ENCODE data around the gene CDC20B. TPM values are rescaled to one million over a fixed set of nuclear protein-coding genes. Genes with fewer than 3 reads are reported as not detected.

CDC20B gene
- total RNA-seq, 1 donor = not detected

DNA sequence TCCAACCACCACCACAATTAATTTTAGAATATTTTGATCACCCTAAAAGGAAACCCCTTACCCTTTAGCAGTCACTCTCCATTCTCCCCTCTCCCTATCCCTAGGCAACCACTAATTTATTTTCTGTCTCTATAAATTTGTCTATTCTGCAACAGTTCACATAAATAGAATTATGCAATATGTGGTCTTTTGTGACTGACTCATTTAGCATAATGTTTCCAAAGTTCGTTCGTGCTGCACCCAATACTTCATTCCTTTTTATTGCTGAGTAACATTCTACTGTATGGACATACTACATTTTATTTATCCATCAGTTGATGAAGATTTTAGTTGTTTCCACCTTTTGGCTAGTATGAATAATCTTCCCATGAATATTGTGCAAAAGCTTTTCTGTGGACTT lies 18.2 kb upstream of the CDC20B start:
- no peak overlapping the region for H3K27ac ChIP-seq (ENCODE audit: low read depth, low read length)
- TF ChIP-seq, protein P1, sequence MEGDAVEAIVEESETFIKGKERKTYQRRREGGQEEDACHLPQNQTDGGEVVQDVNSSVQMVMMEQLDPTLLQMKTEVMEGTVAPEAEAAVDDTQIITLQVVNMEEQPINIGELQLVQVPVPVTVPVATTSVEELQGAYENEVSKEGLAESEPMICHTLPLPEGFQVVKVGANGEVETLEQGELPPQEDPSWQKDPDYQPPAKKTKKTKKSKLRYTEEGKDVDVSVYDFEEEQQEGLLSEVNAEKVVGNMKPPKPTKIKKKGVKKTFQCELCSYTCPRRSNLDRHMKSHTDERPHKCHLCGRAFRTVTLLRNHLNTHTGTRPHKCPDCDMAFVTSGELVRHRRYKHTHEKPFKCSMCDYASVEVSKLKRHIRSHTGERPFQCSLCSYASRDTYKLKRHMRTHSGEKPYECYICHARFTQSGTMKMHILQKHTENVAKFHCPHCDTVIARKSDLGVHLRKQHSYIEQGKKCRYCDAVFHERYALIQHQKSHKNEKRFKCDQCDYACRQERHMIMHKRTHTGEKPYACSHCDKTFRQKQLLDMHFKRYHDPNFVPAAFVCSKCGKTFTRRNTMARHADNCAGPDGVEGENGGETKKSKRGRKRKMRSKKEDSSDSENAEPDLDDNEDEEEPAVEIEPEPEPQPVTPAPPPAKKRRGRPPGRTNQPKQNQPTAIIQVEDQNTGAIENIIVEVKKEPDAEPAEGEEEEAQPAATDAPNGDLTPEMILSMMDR (IDR thresholded peaks at IDR 0.05; ENCODE audit: extremely low read depth, low read depth, low read length) = no peak
- H3K4me2 ChIP-seq (ENCODE audit: insufficient read depth, low read length) = no peak overlapping the region
- no peak overlapping the region for H2AFZ ChIP-seq (ENCODE audit: low read length)
- no peak for DNase-seq (ENCODE audit: insufficient read length, low spot score, missing footprints)
- H3K4me3 ChIP-seq (ENCODE audit: insufficient read depth, low read length) = no peak overlapping the region
- no peaks in the 10 kb centered on the region for H3K9me3 ChIP-seq (ENCODE audit: low read depth, low read length)
- no peaks in the 10 kb centered on the region for H4K20me1 ChIP-seq (ENCODE audit: insufficient read depth, low read length)
- H3K36me3 ChIP-seq (ENCODE audit: insufficient read depth, low read length) = no peaks in the 10 kb centered on the region
- H3K79me2 ChIP-seq (ENCODE audit: insufficient read depth, low read length) = no peaks in the 10 kb centered on the region
- peaks cover 61% of the 10 kb centered on the region for H3K27me3 ChIP-seq (ENCODE audit: insufficient read depth, low read length)
- no peaks in the 10 kb centered on the region for H3K4me1 ChIP-seq (ENCODE audit: insufficient read depth, low read length)

DNA sequence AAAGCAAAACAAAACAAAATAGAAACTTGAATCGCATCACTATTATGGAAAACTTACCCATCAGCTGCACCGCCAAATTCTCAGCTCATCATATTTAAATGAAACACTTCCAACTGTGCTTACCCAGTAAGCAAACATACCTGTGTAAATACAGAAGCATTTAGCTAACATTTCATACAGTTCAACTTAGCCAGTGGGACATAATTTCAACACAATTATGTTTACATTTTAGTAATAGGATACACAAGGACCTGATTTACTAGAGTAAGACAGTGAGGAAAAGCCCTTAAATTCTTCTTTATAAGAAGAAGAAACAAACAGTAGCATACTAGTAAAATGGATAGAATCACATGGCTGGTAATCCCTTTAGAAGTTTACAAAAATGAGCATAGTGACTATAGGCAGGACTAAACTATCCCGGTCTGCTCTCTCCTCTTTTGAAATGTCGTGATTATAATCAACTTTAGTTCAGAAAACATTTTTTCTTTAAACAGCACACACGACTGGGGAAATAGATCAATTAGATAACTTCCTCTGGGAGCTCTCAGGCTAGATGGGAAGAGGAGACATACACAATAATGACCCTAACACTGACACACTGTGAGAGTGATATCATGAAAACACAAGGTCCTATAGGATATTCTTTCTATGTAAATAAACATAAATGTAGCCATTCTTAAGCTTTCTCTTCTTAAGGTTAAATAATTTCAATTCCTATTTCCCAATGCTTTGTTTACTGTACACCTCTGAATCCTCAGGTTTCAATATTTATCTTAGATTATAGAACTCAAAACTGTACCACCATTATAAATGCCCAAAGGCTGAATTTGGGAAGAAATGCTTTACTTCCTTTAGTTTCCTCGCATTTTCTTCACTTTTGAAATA lies 15.9 kb upstream of the CDC20B start:
- Histone ChIP-seq H3K4me1 (ENCODE audit: insufficient read depth, low read length) (no peaks in the 10 kb centered on the region), H3K36me3 (ENCODE audit: insufficient read depth, low read length) (no peaks in the 10 kb centered on the region), H3K9me3 (ENCODE audit: low read depth, low read length) (no peaks in the 10 kb centered on the region), H3K27me3 (ENCODE audit: insufficient read depth, low read length) (peaks cover 63% of the 10 kb centered on the region), H4K20me1 (ENCODE audit: insufficient read depth, low read length) (no peaks in the 10 kb centered on the region), H3K79me2 (ENCODE audit: insufficient read depth, low read length) (no peaks in the 10 kb centered on the region), H3K4me2 (ENCODE audit: insufficient read depth, low read length) (no peak overlapping the region), H3K4me3 (ENCODE audit: insufficient read depth, low read length) (no peak overlapping the region), H3K27ac (ENCODE audit: low read depth, low read length) (no peak overlapping the region), H2AFZ (ENCODE audit: low read length) (no peak overlapping the region)
- DNase-seq (ENCODE audit: insufficient read length, low spot score, missing footprints) = peak; percentile 17
- TF ChIP-seq, protein P1 (IDR thresholded peaks at IDR 0.05; ENCODE audit: extremely low read depth, low read depth, low read length) = no peak

DNA sequence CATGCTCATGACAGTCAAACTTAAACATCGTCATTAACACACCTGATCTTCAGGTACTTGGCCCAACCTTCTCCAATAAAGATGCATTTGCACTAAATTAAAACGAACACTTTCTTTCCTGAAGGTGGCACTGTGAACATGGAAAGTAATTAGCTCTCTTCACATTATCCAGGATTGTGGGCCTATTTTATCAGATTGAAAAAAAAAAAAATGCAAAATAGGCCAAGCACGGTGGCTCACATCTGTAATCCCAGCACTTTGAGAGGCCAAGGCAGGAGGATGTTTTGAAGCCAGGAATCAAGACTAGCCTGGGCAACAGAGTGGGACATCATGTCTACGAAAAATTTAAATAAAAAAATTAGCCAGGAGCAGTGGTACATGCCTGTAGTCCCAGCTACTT lies 14.4 kb upstream of the CDC20B start:
- no peak overlapping the region for H2AFZ ChIP-seq (ENCODE audit: low read length)
- TF ChIP-seq, protein P1 (IDR thresholded peaks at IDR 0.05; ENCODE audit: extremely low read depth, low read depth, low read length) = peak; percentile 18
- peaks cover 58% of the 10 kb centered on the region for H3K27me3 ChIP-seq (ENCODE audit: insufficient read depth, low read length)
- DNase-seq (ENCODE audit: insufficient read length, low spot score, missing footprints) = no peak
- no peaks in the 10 kb centered on the region for H3K36me3 ChIP-seq (ENCODE audit: insufficient read depth, low read length)
- no peak overlapping the region for H3K27ac ChIP-seq (ENCODE audit: low read depth, low read length)
- no peaks in the 10 kb centered on the region for H4K20me1 ChIP-seq (ENCODE audit: insufficient read depth, low read length)
- no peak overlapping the region for H3K4me2 ChIP-seq (ENCODE audit: insufficient read depth, low read length)
- H3K79me2 ChIP-seq (ENCODE audit: insufficient read depth, low read length) = no peaks in the 10 kb centered on the region
- H3K4me1 ChIP-seq (ENCODE audit: insufficient read depth, low read length) = no peaks in the 10 kb centered on the region
- no peak overlapping the region for H3K4me3 ChIP-seq (ENCODE audit: insufficient read depth, low read length)
- H3K9me3 ChIP-seq (ENCODE audit: low read depth, low read length) = no peaks in the 10 kb centered on the region

DNA sequence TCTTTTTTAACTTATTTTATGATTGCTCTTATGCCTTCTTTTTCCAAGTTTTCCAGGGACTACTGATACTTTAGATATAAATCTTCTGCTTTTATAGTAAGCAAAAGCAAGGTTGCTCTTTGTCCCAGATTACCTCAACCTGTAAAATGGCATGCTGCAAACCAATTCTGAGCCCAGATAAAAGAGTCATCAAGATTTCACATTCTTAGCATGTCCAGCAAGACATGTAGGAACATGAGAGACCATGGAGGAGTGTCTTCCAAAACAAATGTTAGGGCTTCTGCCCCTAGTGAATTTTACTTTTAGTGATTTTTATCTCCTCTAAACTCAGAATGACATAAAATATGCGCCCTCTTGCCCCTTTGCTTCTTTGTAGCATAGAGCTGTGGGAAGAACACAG lies 7.0 kb upstream of the CDC20B start:
- Histone ChIP-seq H3K9me3 (ENCODE audit: low read depth, low read length) (no peaks in the 10 kb centered on the region), H3K27ac (ENCODE audit: low read depth, low read length) (no peak overlapping the region), H3K4me2 (ENCODE audit: insufficient read depth, low read length) (no peak overlapping the region), H3K27me3 (ENCODE audit: insufficient read depth, low read length) (peaks cover 86% of the 10 kb centered on the region), H3K79me2 (ENCODE audit: insufficient read depth, low read length) (no peaks in the 10 kb centered on the region), H4K20me1 (ENCODE audit: insufficient read depth, low read length) (no peaks in the 10 kb centered on the region), H3K4me3 (ENCODE audit: insufficient read depth, low read length) (no peak overlapping the region), H2AFZ (ENCODE audit: low read length) (no peak overlapping the region), H3K36me3 (ENCODE audit: insufficient read depth, low read length) (no peaks in the 10 kb centered on the region), H3K4me1 (ENCODE audit: insufficient read depth, low read length) (peaks cover 7% of the 10 kb centered on the region)
- DNase-seq (ENCODE audit: insufficient read length, low spot score, missing footprints) = no peak
- TF ChIP-seq, protein P1 (IDR thresholded peaks at IDR 0.05; ENCODE audit: extremely low read depth, low read depth, low read length) = no peak
